Trophoblast cell (in vitro differentiated cells and primary cell): Measurements from ENCODE around the gene C9orf72.

Experiments
- DNase-seq, 2 donors: peaks; one replicate each; pipeline ENCODE4 v3.0.0-alpha.2; 2016
- H2AFZ ChIP-seq: 2 replicates; pipeline ENCODE4 v1.6.1; 2013; ENCODE audit warnings: low read length, moderate library complexity, mild to moderate bottlenecking; ENCODE audit not compliant: insufficient read depth, poor library complexity
- H2AK5ac ChIP-seq: 2 replicates; pipeline ENCODE4 v1.6.1; 2013; ENCODE audit warnings: mild to moderate bottlenecking, low read length
- H2BK120ac ChIP-seq: 2 replicates; pipeline ENCODE4 v1.6.1; 2013; ENCODE audit warnings: low read length, mild to moderate bottlenecking, moderate library complexity; ENCODE audit not compliant: insufficient read depth, poor library complexity
- H2BK12ac ChIP-seq: 2 replicates; pipeline ENCODE4 v1.6.1; 2013; ENCODE audit warnings: mild to moderate bottlenecking, low read length, moderate library complexity
- H2BK5ac ChIP-seq: 2 replicates; pipeline ENCODE4 v1.6.1; 2013; ENCODE audit warnings: low read length, low read depth, moderate library complexity, mild to moderate bottlenecking; ENCODE audit not compliant: poor library complexity
- H3K14ac ChIP-seq: 2 replicates; pipeline ENCODE4 v1.6.1; 2013; ENCODE audit warnings: mild to moderate bottlenecking, low read length
- H3K18ac ChIP-seq: 2 replicates; pipeline ENCODE4 v1.6.1; 2013; ENCODE audit warnings: mild to moderate bottlenecking, low read length
- H3K23ac ChIP-seq: 2 replicates; pipeline ENCODE4 v1.6.1; 2013; ENCODE audit warnings: low read length
- H3K27ac ChIP-seq: 2 replicates; pipeline ENCODE4 v1.5.1; 2013; ENCODE audit warnings: low read depth, mild to moderate bottlenecking, inconsistent platforms, low read length, moderate library complexity
- H3K27me3 ChIP-seq: 2 replicates; pipeline ENCODE4 v1.6.1; 2013; ENCODE audit warnings: inconsistent platforms, mild to moderate bottlenecking, low read length, moderate library complexity; ENCODE audit not compliant: insufficient read depth
- H3K36me3 ChIP-seq, 2 experiments: 1 replicate in 1 of 2; 2 replicates in 1 of 2; pipeline ENCODE4 v1.6.1; 2013; ENCODE audit warnings: low read length in 2 of 2, mild to moderate bottlenecking in 2 of 2, moderate library complexity in 1 of 2; ENCODE audit not compliant: insufficient read depth in 2 of 2, control insufficient read depth in 1 of 2
- H3K4ac ChIP-seq: 2 replicates; pipeline ENCODE4 v1.6.1; 2013; ENCODE audit warnings: low read depth, mild to moderate bottlenecking, low read length, moderate library complexity
- H3K4me1 ChIP-seq, 2 experiments: 1 replicate in 1 of 2; 2 replicates in 1 of 2; pipeline ENCODE4 v1.6.1; 2013; ENCODE audit warnings: low read length in 2 of 2, mild to moderate bottlenecking in 2 of 2, moderate library complexity in 1 of 2; ENCODE audit not compliant: insufficient read depth in 2 of 2, control insufficient read depth in 1 of 2
- H3K4me2 ChIP-seq: 2 replicates; pipeline ENCODE4 v1.6.1; 2013; ENCODE audit warnings: inconsistent platforms, mild to moderate bottlenecking, low read length, moderate library complexity
- H3K4me3 ChIP-seq: 2 replicates; pipeline ENCODE4 v1.5.1; 2013; ENCODE audit warnings: mild to moderate bottlenecking, low read depth, low read length, inconsistent platforms
- H3K79me1 ChIP-seq: one replicate; pipeline ENCODE4 v1.6.1; 2013; ENCODE audit warnings: low read length
- H3K79me2 ChIP-seq: 2 replicates; pipeline ENCODE4 v1.6.1; 2013; ENCODE audit warnings: low read length, mild to moderate bottlenecking; ENCODE audit not compliant: control insufficient read depth, insufficient read depth, poor library complexity
- H3K9ac ChIP-seq: 2 replicates; pipeline ENCODE4 v1.6.1; 2013; ENCODE audit warnings: mild to moderate bottlenecking, low read length
- H3K9me3 ChIP-seq: 2 replicates; pipeline ENCODE4 v1.6.1; 2013; ENCODE audit warnings: low read depth, mild to moderate bottlenecking, control low read depth, inconsistent platforms, low read length; ENCODE audit not compliant: insufficient read depth
- H4K12ac ChIP-seq: 2 replicates; pipeline ENCODE4 v1.6.1; 2013; ENCODE audit warnings: low read depth, mild to moderate bottlenecking, low read length, moderate library complexity
- H4K8ac ChIP-seq: 2 replicates; pipeline ENCODE4 v1.6.1; 2013; ENCODE audit warnings: low read depth, mild to moderate bottlenecking, low read length, moderate library complexity
- H4K91ac ChIP-seq: one replicate; pipeline ENCODE4 v1.6.1; 2013; ENCODE audit warnings: low read depth, mild to moderate bottlenecking, low read length, moderate library complexity
- WGBS: extraction: QIAGEN DNeasy Blood & Tissue Kit; methylation state at CpG from one replicate; pipeline ENCODE4 v1.1.7; 2013; ENCODE audit warnings: missing lambda C conversion rate; ENCODE audit not compliant: insufficient read length, insufficient coverage; ENCODE audit errors: extremely low coverage; 5-methylcytosine and 5-hydroxymethylcytosine counted together

C9orf72 gene

GRCh38 chr9:27524236-27524635 is 49.0 kb downstream of the C9orf72 start, which contains the start of gene IFNK:
IFNK (plus strand) TSS chr9:27524290; CDS start chr9:27524337, 47 bp downstream.
- Histone ChIP-seq H3K14ac (no peak within 1 kb of the TSS), H3K36me3 (peaks cover 0 to 1% of the 10 kb centered on the region in 2 experiments), H3K23ac (no peak within 1 kb of the TSS), H3K4ac (peak within 1 kb of the TSS; percentile 74), H2BK120ac (no peak within 1 kb of the TSS), H3K79me1 (peaks cover 15% of the 10 kb centered on the region), H2AK5ac (no peak within 1 kb of the TSS), H4K91ac (no peak within 1 kb of the TSS), H3K9me3 (no peaks in the 10 kb centered on the region), H2AFZ (no peak within 1 kb of the TSS), H3K4me1 (peaks cover 5 to 17% of the 10 kb centered on the region in 2 experiments), H4K8ac (no peak within 1 kb of the TSS), H3K18ac (no peak within 1 kb of the TSS), H3K79me2 (peaks cover 6% of the 10 kb centered on the region), H3K4me2 (no peak within 1 kb of the TSS), H2BK5ac (no peak within 1 kb of the TSS), H2BK12ac (no peak within 1 kb of the TSS), H3K27me3 (no peaks in the 10 kb centered on the region), H3K27ac (no peak within 1 kb of the TSS), H3K4me3 (no peak within 1 kb of the TSS), H3K9ac (no peak within 1 kb of the TSS), H4K12ac (no peak within 1 kb of the TSS)
- DNase-seq: no peak
- no CpG with 5 or more reads among the region's 2 CpGs for WGBS

GRCh38 chr9:27523141-27523540 is 50.1 kb downstream of the C9orf72 start:
- Histone ChIP-seq H3K4ac (no peak overlapping the region), H3K4me2 (no peak overlapping the region), H2AFZ (no peak overlapping the region), H3K9me3 (no peaks in the 10 kb centered on the region), H3K9ac (no peak overlapping the region), H3K27ac (no peak overlapping the region), H3K23ac (no peak overlapping the region), H2AK5ac (no peak overlapping the region), H3K27me3 (no peaks in the 10 kb centered on the region), H4K12ac (no peak overlapping the region), H3K36me3 (peaks cover 0 to 1% of the 10 kb centered on the region in 2 experiments), H4K8ac (no peak overlapping the region), H4K91ac (no peak overlapping the region), H2BK5ac (no peak overlapping the region), H2BK12ac (no peak overlapping the region), H3K4me3 (no peak overlapping the region), H2BK120ac (no peak overlapping the region), H3K18ac (no peak overlapping the region), H3K14ac (no peak overlapping the region), H3K4me1 (peaks cover 5 to 17% of the 10 kb centered on the region in 2 experiments), H3K79me2 (no peaks in the 10 kb centered on the region), H3K79me1 (peaks cover 6% of the 10 kb centered on the region)
- no peak for DNase-seq

- Histone ChIP-seq H3K4me2 (no peak overlapping the region), H3K4me1 (peaks cover 5 to 11% of the 10 kb centered on the region in 2 experiments), H3K9ac (no peak overlapping the region), H2AFZ (no peak overlapping the region), H3K18ac (no peak overlapping the region), H3K4ac (no peak overlapping the region), H3K14ac (no peak overlapping the region), H2BK12ac (no peak overlapping the region), H3K36me3 (peaks cover 0 to 1% of the 10 kb centered on the region in 2 experiments), H3K79me2 (no peaks in the 10 kb centered on the region), H2BK120ac (no peak overlapping the region), H4K8ac (no peak overlapping the region), H3K27me3 (no peaks in the 10 kb centered on the region), H3K9me3 (no peaks in the 10 kb centered on the region), H3K4me3 (no peak overlapping the region), H4K91ac (no peak overlapping the region), H2BK5ac (no peak overlapping the region), H3K79me1 (no peaks in the 10 kb centered on the region), H3K23ac (no peak overlapping the region), H2AK5ac (no peak overlapping the region), H3K27ac (no peak overlapping the region), H4K12ac (no peak overlapping the region)
- DNase-seq: no peak
- WGBS: no CpG with 5 or more reads among the region's 4 CpGs
Measured at GRCh38 chr9:27520986-27521385, 52.3 kb downstream of the C9orf72 start.

GRCh38 chr9:27519466-27520465 is 53.5 kb downstream of the C9orf72 start:
- Histone ChIP-seq H3K36me3 (peaks cover 0 to 1% of the 10 kb centered on the region in 2 experiments), H3K4me1 (peaks cover 5 to 11% of the 10 kb centered on the region in 2 experiments), H3K4me2 (peak overlapping the region; percentile 35), H4K91ac (peak overlapping the region; percentile 21), H3K4ac (no peak overlapping the region), H3K9ac (no peak overlapping the region), H2AK5ac (no peak overlapping the region), H3K27ac (peak overlapping the region; percentile 56), H3K9me3 (no peaks in the 10 kb centered on the region), H3K27me3 (no peaks in the 10 kb centered on the region), H2AFZ (no peak overlapping the region), H3K18ac (peak overlapping the region; percentile 59), H3K4me3 (no peak overlapping the region), H3K79me1 (no peaks in the 10 kb centered on the region), H4K8ac (no peak overlapping the region), H3K14ac (no peak overlapping the region), H3K23ac (no peak overlapping the region), H2BK12ac (peak overlapping the region; percentile 5), H2BK120ac (peak overlapping the region; percentile 12), H4K12ac (no peak overlapping the region), H3K79me2 (no peaks in the 10 kb centered on the region), H2BK5ac (no peak overlapping the region)
- no CpG with 5 or more reads among the region's 10 CpGs for WGBS
- DNase-seq: peak; percentile 95 to 98
